HG03575 (cell line): ENCODE results near the gene IL34.
"Not testable (repeated sequence)": the region's sequence is repeated elsewhere in the genome, so short reads cannot be mapped to it uniquely, and the experiment has no call there.

Source experiments
- ATAC-seq: cut with Tn5 transposase; IDR thresholded peaks from one replicate; pipeline ENCODE4 v1.9.1; 2021; ENCODE audit not compliant: unreplicated experiment, insufficient number of reproducible peaks, low FRiP score; ENCODE audit errors: extremely low read depth

The IL34 gene

DNA sequence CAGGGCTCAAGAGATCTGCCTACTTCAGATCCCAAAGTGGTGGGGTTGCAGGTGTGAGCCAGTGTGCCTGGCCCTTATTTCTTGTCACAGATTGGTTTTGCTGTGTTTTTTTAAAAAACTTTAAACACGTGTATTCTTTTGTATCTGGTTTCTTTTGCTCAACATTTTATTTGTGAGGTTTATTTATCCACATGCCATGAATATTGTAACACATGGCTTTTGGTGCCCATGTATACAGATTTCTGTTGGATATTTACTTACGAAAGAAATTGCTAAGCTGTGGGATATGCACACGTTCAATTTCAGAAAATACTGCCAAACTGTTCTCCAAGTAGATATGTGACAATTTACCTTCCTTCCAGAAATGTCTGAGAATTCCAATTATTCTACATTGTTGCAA, 18.7 kb upstream of the IL34 start:
- ATAC-seq: no peak

DNA sequence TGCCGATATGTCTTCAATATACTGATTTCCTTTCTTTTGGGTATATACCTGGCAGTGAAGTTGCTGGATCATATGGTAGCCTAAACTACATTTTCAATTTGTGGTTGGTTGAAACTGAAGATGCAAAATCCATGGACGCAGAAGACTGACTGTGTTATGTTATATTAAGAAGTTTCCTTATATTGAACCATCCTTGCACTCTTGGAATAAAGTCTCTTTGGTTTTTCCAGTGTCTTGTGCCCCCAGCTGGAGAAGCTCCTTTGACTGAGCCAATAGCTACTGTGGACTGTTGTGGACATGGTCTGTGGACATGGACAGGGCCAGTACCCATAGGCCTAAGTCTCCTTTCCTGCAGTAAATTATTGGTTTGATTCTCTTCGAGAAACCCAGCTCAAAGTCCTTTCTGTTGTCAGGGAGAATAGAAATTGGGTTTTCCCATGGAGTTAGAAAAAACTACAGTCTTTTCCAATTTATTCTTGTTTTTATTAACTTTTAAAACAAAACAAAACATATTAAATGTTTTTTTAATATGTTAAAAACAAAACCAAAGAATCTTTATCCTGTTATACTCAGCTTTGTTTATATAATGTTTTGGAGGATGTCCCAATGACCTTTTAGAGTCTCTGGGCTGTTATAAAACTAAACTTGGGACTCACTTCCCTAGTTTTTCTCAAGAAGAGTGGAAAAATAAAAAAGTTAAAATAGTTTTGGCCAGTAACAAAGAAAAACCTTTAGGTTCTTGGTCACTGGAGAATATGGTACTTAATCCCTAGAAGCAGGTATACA, 15.2 kb upstream of the IL34 start:
- ATAC-seq: no peak

DNA sequence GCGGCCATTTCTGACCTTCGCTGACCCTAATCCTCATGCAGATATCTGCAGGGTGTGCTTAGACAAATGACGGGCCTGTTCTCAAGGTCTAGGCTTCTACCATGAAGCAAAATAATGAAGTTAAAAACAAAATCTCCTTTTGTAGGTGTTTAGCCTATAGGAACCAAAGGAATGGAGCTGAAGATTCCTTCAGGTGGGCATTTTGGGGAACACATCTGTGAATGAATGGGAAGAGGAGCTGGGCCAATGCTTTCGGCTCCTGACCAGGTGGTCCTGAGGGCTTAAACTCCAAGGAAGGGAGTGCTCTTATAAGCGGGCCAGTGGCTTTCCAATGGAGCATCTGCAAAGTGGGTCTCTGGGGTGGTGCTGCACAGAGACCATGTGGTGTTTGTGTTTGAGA, 14.1 kb upstream of the IL34 start:
- no peak for ATAC-seq

DNA sequence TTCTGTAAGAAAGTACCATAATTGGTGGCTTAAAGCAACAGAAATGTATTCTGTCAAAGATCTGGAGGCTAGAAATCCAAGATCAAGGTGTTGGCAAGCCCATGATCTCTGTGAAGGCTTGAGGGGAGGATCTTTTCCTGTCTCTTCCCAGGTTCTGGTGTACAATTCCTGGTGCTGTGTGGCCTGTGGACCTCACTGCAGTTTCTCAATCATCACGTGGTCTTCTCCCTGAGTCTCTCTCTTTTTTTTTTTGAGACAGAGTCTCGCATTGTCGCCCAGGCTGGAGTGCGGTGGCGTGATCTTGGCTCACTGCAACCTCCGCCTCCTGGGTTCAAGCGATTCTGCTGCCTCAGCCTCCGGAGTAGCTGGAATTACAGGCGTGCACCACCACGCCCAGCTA, 12.7 kb upstream of the IL34 start:
- not testable (repeated sequence) for ATAC-seq

DNA sequence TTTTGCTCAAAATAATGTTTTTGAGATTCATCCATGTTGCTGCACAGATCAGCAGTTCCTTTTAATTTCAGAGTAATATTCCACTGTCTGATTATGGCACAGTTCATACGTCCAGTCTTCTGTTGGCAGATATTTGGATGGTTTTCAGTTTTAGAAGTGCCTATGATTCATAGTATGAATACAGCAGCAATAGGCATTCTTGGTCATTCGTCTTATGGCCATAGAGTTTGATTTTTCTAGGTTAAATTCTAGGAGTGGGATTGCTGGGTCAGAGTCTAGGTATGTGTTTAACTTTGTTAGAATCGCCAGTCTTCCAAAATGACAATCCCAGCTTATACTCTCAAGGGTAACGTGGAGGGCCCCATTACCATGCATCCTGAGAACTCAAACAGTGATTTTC, 11.5 kb upstream of the IL34 start:
- ATAC-seq: no peak

DNA sequence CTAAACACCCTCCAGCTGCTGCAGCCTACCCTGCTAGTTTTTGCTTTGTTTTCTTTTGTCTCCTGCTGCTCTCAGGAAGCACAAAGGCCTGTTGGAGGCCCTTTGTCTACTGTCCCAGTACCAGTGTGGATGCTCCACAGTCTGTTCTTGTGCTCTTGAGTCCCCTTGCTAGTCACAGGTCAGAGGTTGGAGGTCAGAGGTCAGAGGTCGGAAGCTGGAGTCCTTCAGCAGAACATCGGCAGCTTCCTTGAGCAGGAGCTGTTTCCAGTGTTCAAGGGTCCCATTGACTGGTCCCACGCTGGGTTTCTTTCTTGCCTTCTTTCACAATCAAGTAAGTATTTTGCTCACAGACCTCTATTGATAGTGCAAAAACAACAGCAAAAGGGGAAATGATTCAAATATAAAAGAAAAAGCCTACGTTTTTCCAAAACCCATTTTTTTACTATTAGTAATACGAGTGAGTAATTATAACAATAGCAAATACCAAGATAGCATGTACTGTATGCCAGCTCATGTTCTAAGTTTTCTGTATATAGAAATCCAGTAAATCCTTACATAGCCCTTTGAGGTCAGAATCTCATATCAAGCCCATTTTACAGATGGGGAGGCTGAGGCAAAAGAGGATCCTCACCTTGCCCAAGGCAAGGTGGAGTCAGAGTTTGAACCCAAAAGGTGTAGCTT, 10.9 kb upstream of the IL34 start:
- ATAC-seq: no peak

DNA sequence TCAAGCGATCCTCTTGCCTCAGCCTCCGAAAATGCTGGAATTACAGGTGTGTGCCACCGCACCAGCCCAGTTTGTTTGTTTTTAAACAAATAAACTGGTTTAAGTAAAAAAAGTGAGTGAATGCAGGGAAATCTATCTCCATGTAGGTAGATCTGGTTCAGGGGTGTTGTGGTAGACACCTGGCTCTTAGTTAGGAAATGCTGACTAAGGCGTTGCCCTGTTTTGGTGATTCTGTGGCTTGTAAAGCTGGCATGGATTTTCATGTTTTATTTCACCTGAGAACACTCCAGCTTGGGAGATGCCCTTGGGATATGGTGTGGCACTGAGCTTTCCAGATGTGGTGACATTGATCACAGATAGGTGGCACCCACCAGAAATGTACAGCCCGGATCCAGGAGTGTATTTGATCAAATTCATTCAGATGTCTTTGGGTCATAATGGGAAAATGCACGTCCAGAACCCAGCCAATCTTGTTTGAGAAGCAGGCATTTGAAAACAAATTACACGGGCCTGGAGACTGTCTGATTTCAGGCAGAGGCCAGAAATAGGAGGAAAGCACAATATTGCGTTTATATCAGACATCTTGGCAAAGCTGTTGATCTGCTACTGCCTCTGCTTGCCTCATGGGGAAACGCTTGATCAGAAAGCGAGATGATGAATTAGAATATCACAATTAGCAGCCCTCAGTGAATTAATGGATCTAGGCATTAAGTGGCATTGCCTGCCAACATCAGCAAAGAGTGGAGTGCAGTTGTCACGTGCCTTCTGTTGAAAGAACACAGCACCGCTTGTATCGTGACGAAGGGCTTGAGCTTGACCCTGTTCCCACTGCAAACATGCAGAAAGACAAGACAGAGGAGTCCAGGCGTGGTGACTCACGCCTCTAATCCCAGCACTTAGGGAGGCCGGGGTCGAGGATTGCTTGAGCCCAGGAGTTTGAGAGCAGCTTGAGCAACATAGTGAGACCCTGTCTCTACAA, 7.3 kb upstream of the IL34 start:
- ATAC-seq: no peak

DNA sequence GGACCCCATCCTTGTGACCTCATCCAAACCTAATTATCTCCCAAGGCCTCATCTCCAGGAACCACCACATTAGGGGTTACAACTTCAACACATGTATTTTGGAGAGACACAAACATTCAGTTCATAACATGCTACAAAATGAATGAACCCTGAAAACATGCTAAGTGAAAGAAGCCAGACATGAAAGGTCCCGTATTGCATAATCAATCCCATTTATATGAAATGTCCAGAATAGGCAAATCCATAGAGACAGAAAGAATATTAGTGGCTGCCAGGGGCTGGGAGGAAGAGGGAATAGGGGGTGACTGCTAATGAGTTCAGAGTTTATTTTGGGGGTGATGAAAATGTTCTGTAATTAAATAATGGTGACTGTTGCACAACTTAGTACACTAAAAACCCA, 3.7 kb upstream of the IL34 start:
- no peak for ATAC-seq

DNA sequence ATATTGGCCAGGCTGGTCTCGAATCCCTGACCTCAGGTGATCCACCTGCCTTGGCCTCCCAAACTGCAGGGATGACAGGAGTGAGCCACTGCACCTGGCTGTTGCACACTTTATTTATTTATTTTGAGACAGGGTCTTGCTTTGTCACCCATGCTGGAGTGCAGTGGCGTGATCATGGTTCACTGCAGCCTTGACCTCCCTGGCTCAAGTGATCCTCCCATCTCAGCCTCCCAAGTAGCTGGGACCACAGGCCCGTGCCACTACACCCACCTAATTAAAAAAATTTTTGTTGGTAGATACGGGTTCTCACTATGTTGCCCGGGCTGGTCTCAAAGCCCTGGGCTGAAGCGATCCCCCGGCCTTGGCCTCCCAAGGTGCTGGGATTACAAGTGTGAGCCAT, 3.1 kb upstream of the IL34 start:
- not testable (repeated sequence) for ATAC-seq

DNA sequence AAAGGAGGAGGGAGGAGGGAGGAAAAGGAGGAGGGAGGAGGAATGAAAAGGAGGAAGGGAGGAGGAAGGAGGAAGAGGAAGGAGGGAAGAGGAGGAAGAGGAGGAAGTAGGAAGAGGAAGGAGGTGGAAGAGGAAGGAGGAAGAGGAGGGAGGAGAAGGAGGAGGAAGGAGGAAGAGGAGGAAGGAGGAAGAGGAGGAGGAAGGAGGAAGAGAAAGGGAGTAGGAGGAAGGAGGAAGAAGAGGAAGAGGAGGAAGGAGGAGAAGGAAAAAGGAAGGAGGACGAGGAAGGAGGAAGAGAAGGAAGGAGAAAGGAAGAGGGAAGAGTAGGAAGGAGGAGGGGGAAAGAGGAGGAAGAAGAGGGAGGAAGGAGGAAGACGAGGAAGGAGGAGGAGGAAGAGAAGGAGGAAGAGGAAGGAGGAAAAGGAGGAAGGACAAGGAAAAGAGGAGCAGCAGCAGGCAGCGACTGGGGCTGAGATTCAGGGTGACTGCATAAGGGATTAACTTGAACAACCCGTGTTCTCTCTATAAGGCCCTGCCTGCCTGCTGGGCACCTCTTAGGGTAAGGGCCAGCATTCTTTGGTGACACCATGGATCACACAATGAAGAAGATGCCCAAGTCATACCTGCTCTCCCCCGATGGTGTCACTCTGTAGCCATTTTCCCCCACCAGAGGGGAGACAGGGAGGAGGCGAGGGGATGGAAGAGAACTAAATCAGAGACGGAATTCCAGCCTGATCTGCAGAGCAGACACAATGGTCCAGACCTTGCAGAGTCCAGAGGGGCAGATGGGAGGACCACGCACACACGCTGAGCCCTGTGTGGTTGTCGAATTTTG, 1.4 kb upstream of the IL34 start:
- ATAC-seq: no peak

DNA sequence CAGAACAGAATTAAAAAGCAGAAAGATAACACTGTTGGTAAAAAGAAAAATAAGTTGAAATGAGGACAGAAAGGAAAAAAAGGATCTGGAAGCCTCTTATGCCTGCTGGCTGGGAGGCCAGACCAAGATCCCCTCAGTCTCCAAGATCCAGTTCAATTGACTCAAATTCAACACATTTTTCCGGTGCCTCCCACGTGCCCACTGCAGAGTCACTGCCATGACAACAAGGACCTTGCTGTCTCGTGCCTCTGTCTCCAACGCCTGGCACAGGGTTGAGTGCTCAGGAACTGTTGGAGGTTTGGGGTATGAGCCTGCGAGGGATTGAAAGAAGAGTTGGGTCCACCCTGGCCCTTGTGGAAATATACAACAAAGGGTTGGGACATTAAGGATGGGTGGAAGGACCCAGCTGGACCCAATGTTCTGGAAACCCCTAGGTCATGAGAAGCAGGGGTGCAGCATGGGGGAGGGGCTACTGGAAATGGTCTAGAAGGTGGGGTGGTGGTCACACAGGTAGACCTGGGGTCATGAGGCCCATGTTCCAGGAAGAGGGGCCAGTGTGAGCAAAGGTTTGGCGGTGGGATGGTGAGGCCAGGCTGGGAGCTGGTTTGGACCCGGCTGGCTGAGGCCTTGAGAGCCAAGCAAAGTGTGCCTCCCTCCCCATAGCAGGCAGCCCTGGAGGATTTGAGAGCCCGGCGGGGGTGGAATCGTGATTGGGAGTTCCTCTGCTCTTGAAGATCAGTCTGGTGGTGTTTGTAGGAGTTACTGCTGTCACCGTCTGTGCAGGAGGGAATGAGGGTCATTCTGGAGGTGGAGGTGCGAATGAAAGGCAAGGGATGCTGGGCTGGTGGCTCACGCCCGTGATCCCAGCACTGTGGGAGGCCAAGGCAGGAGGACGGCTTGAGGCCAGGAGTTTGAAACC, 1.3 kb downstream of the IL34 start:
- no peak for ATAC-seq

DNA sequence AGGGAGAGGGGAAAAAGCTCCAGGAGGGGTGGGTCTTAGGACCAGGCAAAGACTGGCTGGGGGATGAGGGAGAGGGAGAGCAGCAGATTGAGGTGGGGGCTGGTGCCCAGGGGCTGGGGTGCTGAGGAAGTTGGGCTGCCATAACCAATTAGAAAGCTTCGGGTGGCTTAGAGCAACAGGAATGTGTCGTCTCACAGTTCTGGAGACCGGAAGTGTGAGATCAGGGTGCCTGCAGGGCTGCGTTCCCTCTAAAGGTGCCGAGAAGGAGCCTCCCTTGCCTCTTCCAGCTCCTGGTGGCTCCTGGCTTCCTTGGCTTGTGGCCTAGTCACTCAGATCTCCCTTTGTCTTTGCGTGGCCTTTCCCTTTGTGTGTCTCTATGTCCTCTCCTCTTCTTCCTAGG, 2.2 kb downstream of the IL34 start:
- no peak for ATAC-seq

DNA sequence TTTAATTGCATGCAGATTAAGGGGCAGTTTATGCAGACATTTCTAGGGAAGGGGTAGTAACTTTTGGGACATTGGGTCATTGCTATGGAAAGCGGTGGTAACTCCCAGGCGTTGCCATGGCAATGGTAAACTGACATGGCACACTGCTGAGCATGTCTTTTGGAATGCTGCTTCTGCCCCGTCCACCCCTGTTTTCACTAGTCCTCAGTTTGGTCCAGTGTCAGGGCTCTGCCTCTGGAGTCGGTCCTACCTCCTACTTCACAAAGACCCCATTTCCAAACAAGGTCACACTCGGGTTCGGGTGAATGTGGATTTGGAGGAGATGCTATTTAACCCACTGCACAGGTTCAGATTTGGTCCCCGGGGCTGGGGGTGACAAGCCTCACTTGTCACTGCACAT, 2.9 kb downstream of the IL34 start:
- ATAC-seq: no peak

DNA sequence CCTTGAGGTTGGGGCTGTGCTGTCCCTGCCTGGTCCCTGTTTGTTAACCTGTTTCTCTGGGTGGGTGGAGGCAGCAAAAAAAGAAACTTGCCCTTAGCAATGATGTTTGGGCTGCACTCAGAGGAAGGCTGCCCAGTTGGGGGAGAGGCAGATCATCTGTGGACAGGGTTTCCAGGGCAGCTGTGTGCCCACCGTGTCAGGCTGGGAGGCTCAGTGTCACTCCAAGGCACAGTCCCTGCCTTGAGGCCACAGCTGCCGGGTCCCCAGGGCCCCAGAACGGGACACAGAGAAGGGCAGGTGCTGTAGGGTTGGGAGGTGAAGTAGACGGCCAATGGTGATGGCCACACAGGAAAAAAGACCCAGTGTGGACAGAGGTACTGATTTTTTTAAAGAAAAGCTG, 3.9 kb downstream of the IL34 start:
- no peak for ATAC-seq

DNA sequence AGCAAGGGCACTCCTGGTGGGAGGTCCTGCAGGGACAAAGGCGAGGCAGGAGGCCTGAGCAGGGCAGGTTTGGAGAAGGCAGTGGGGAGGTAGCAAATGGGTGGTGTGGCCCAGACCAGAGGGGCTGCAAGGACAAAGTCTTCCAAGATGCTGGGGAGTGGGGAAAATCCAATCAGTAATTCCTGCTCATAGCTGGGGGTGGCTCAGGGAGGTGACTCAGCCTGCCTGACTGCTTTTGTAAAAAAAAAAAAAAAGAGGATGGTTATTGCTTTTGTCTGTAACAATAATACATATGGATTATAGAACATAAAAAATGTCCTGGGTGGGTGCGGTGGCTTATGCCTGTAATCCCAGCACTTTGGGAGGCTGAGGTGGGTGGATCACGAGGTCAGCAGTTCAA, 5.2 kb downstream of the IL34 start:
- no peak for ATAC-seq

DNA sequence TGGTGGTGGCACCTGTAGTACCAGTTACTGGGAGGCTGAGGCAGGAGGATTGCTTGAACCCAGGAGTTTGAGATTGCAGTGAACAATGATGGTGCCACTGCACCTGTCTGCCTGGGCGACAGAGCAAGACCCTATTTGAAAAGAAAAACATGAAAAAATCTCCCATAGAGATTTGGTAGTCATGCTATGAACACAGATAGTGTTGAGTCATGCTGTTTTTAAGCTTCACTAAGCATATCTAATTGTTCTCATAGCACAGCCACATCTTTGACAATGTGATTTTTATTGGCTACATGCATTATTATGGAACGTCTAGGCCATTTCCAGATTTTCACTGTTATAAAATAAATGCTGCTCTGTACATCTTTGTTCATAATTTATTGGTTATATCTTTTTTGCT, 6.0 kb downstream of the IL34 start:
- no peak for ATAC-seq

DNA sequence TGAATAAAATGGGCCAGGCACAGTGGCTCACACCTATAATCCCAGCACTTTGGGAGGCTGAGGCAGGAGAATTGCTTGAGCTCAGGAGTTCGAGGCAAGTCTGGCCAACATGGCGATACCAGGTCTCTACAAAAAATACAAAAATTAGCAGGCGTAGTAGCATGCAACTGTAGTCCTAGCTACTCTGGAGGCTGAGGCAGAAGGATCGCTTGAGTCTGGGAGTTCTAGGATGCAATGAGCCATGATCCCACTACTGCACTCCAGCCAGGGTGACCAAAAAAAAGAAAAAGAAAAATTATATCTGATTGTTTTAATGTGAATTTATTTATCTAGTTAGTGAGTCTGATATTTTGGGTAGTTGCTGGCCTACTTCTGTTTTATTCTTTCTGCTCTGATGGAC, 7.0 kb downstream of the IL34 start:
- no peak for ATAC-seq
